Ovary (tissue), 9 donors: ENCODE results near the gene SLC15A1. TPM values are rescaled to one million over a fixed set of nuclear protein-coding genes. Genes with fewer than 3 reads are reported as not detected.

Source experiments
- DNase-seq, 5 donors: peaks; one replicate each; pipeline ENCODE4 v3.0.0-alpha.2; 2019 to 2020
- H3K27ac ChIP-seq, 2 donors: fragments of 200-600 bp; one replicate each; pipeline versions ENCODE4 v1.5.1 to v1.8.0; 2019 to 2022
- H3K27me3 ChIP-seq: fragments of 200-600 bp; one replicate; pipeline ENCODE4 v1.8.0; 2022
- H3K36me3 ChIP-seq: fragments of 200-600 bp; sonication (generic); one replicate; pipeline ENCODE4 v1.5.1; 2019
- H3K4me1 ChIP-seq: one replicate; pipeline ENCODE4 v1.8.1; 2013; ENCODE audit warnings: mild to moderate bottlenecking, moderate library complexity; ENCODE audit not compliant: insufficient read depth
- H3K4me3 ChIP-seq: fragments of 200-600 bp; sonication (generic); one replicate; pipeline ENCODE4 v1.5.1; 2017
- H3K9me3 ChIP-seq, 2 donors: fragments of 200-600 bp in 1 of 2; sonication (generic) in 1 of 2; one replicate each; pipeline versions ENCODE4 v1.5.1 to v1.8.1; 2013 to 2019; ENCODE audit warnings: mild to moderate bottlenecking in 1 of 2, moderate library complexity in 1 of 2
- EP300 ChIP-seq: sonication (generic); formaldehyde crosslinking; IDR thresholded peaks from one replicate; pipeline ENCODE4 v1.6.1; 2017; ENCODE audit warnings: antibody characterized with exemption
- POLR2A ChIP-seq: fragments of 450-650 bp; IDR thresholded peaks from one replicate; pipeline ENCODE4 v1.6.1; 2017; ENCODE audit warnings: antibody characterized with exemption, mild to moderate bottlenecking, moderate library complexity
- WGBS, 3 donors: extraction: QIAGEN DNeasy Blood & Tissue Kit in 1 of 3; methylation state at CpG; one replicate each; pipeline versions ENCODE4 v1.1.5 to v1.1.7; 2013 to 2017; 5-methylcytosine and 5-hydroxymethylcytosine counted together
- intact Hi-C, 4 donors: fragments of 100-400 bp; cut with DNase I; formaldehyde crosslinking; loops; one replicate each; pipeline versions ENCODE4 v1.11.0 to v1.15.1; 2022 to 2023
- polyA plus RNA-seq, 2 donors: library from polyadenylated mRNA; stranded (reverse); fragments of 200-250 nt in 1 of 2; fragments of 350-450 nt in 1 of 2; fragmentation: Illumina TruSeq in 1 of 2; extraction: RNeasy Lipid Tissue Mini Kit (QIAGEN cat#74804) in 1 of 2; gene quantifications; one replicate each; pipeline ENCODE4 v1.2.3, GENCODE V29; 2013 to 2014
- total RNA-seq, 7 donors: library from RNA; depleted of rRNA in 2 of 7; stranded (reverse); fragments of >200 nt in 2 of 7; fragmentation: NEBNext Ultra II Directional in 3 of 7; extraction: Animal tissue kit (Norgen Biotek cat#: 25700) in 3 of 7; gene quantifications; one replicate each; pipeline versions ENCODE4 v1.1.0 to v1.2.4, GENCODE V29; 2016 to 2023
- TF ChIP-seq, protein P1 (sequence below), 3 donors: fragments of 450-650 bp in 2 of 3; fragments of 200-600 bp in 1 of 3; IDR thresholded peaks; one replicate each; pipeline versions ENCODE4 v1.5.1 to v1.8.0; 2016 to 2022; ENCODE audit warnings: antibody characterized with exemption in 3 of 3, mild to moderate bottlenecking in 1 of 3
- donor health status: DM: no; HTN: no; CAD: no; lungs with moderate emphysema.
- donor health status: DM: no; HTN: no; CAD: no.
- donor health status: Bipolar disorder and iron deficiency.
- donor health status: DM: yes; HTN: yes; CAD: no.
- donor health status: DM: no; HTN: no; CAD: no.
- donor health status: DM: yes; HTN: yes; CAD: no.

Gene SLC15A1
- total and polyA plus RNA-seq, 9 donors, result 0.05 to 1.3 (median 0.13) TPM; not detected in 3

DNA sequence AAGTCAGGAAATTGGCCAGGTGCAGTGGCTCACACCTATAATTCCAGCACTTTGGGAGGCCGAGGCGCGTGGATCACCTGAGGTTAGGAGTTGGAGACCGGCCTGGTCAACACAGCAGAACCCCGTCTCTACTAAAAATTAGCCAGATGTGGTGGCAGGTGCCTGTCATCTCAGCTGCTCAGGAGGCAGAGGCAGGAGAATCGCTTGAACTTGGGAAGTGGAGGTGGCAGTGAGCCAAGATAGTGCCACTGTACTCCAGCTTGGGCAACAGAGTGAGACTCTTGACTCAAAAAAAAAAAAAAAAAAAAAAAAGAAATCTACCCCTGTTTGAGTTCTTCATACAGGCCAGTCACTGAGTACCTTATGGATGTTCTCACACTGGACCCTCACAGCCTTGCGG is 42.0 kb downstream of the SLC15A1 start:
- Histone ChIP-seq H3K9me3 (no peaks in the 10 kb centered on the region), H3K27me3 (no peaks in the 10 kb centered on the region), H3K4me3 (no peak overlapping the region), H3K36me3 (no peaks in the 10 kb centered on the region), H3K27ac (no peak overlapping the region), H3K4me1 (no peaks in the 10 kb centered on the region)
- 83 to 95% (median 89%) methylated on average over 7 of the region's 7 CpGs for WGBS, 3 donors
- TF ChIP-seq, protein P1, sequence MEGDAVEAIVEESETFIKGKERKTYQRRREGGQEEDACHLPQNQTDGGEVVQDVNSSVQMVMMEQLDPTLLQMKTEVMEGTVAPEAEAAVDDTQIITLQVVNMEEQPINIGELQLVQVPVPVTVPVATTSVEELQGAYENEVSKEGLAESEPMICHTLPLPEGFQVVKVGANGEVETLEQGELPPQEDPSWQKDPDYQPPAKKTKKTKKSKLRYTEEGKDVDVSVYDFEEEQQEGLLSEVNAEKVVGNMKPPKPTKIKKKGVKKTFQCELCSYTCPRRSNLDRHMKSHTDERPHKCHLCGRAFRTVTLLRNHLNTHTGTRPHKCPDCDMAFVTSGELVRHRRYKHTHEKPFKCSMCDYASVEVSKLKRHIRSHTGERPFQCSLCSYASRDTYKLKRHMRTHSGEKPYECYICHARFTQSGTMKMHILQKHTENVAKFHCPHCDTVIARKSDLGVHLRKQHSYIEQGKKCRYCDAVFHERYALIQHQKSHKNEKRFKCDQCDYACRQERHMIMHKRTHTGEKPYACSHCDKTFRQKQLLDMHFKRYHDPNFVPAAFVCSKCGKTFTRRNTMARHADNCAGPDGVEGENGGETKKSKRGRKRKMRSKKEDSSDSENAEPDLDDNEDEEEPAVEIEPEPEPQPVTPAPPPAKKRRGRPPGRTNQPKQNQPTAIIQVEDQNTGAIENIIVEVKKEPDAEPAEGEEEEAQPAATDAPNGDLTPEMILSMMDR (IDR thresholded peaks at IDR 0.05), result no peak
- TF ChIP-seq POLR2A (no peak), EP300 (no peak)
- intact Hi-C loops, result no loop called here
- DNase-seq, result no peak

DNA sequence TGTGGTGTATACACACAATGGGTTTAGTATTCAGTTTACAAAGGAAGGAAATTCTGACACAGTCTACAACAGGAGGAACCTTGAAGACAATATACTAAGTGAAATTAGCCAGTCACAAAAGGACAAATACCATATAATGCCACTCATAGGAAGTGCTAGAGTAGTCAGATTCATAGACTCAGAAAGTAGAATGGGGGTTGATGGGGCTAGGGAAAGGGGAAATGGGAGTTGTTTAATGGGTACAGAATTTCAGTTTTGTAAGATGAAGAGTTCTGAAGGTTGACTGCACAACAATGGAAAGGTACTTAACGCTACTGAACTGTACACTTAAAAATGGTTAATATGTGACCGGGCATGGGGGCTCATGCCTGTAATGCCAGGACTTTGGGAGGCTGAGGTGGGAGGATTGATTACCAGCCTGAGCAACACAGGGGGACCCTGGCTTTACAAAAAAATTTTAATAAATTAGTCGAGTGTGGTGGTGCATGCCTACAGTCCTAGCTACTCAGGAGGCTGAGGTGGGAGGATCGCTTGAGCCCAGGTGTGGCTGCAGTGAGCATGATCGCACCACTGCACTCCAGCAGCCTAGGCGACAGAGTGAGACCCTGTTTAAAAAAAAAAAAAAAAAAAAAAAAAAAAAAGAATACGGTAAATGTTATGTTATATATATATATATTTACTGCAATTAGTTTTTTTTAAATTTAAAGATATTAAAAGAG is 45.0 kb downstream of the SLC15A1 start:
- Histone ChIP-seq H3K4me3 (no peak overlapping the region), H3K9me3 (no peaks in the 10 kb centered on the region), H3K27ac (no peak overlapping the region), H3K4me1 (no peaks in the 10 kb centered on the region), H3K27me3 (no peaks in the 10 kb centered on the region), H3K36me3 (no peaks in the 10 kb centered on the region)
- intact Hi-C loops, result no loop called here
- DNase-seq, result no peak
- WGBS, 3 donors, result 85 to 91% (median 88%) methylated on average over 7 of the region's 7 CpGs
- TF ChIP-seq EP300, result no peak
- TF ChIP-seq, protein P1 (IDR thresholded peaks at IDR 0.05), result no peak
- TF ChIP-seq POLR2A, result no peak

DNA sequence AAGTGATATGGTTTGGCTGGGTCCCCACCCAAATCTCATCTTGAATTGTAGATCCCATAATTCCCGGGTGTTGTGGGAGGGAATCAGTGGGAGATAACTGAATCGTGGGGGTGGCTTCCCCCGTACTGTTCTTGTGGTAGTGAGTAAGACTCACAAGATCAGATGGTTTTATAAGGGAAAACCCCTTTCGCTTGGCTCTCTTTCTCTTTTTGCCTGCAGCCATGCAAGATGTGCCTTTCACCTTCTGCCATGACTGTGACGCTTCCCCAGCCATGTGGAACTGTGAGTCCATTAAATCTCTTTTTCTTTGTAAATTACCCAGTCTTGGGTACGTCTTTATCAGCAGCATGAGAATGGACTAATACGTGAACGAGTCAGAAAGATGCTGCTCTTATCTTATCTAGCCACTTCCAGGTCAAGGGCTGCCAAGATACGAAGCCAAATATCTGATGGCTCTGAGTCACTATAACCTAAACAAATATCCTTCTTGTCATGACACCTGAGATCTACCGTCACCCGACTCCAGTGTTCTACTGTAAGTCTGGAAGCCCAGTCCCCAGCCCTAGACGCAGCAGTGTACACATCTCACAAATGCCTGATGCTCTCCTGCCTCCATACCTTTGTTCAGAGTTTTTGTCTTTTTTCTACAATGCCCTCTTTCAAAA is 45.9 kb downstream of the SLC15A1 start:
- Histone ChIP-seq H3K4me3 (no peak overlapping the region), H3K4me1 (no peaks in the 10 kb centered on the region), H3K27me3 (no peaks in the 10 kb centered on the region), H3K27ac (no peak overlapping the region), H3K9me3 (no peaks in the 10 kb centered on the region), H3K36me3 (no peaks in the 10 kb centered on the region)
- WGBS, 3 donors, result 53 to 65% (median 54%) methylated on average over 12 of the region's 12 CpGs
- TF ChIP-seq, protein P1 (IDR thresholded peaks at IDR 0.05), result no peak
- TF ChIP-seq EP300 (no peak), POLR2A (no peak)
- DNase-seq, result no peak
- intact Hi-C loops, result no loop called here

DNA sequence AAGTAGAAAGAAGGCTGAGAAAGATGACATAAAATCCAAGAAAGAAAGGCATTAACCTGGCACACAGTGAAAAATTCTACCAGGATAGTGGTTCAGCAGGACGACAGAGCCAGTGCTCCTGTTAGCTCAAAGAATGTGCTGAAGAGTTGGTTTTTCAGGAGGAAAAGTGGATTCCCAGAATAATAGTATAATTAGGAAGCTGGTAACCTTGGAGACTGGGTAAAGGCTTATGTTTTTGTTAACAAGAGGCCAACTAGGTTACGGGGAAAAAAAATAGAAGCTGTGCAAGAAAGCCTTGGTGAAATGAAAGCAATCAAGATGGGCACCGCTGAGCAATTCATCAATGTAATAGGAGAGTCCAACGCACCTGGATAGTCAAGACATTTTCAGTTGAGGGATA is 54.7 kb downstream of the SLC15A1 start:
- intact Hi-C loops, result no loop called here
- H3K4me1 ChIP-seq, result no peaks in the 10 kb centered on the region
- TF ChIP-seq, protein P1 (IDR thresholded peaks at IDR 0.05), result no peak

More for the DNA sequence above, 54.7 kb downstream of the SLC15A1 start:
- Histone ChIP-seq H3K9me3 (no peaks in the 10 kb centered on the region), H3K36me3 (no peaks in the 10 kb centered on the region), H3K27me3 (no peaks in the 10 kb centered on the region), H3K4me3 (no peak overlapping the region), H3K27ac (no peak overlapping the region)
- 17 to 36% (median 17%) methylated on average over 4 of the region's 4 CpGs for WGBS, 3 donors
- DNase-seq, result no peak
